ENCODE data around the gene TREX2.

- TF ChIP-seq FOXP2 (optimal IDR thresholded peaks at IDR 0.05; ENCODE audit: control extremely low read depth, extremely low read length, insufficient read depth), result no peak
- TF ChIP-seq POLR2AphosphoS5 (IDR thresholded peaks at IDR 0.05; ENCODE audit: borderline replicate concordance, low read depth, low read length), result no peak
- no peak for TF ChIP-seq EZH2 (IDR thresholded peaks at IDR 0.05)
Observed at GRCh38 chrX:153493085-153493484, 47.2 kb upstream of the TREX2 start.
